Keratinocyte (primary cell): ENCODE data around the gene PAQR3. TPM values are rescaled to one million over a fixed set of nuclear protein-coding genes. Genes with fewer than 3 reads are reported as not detected.

Source experiments
- DNase-seq: peaks from one replicate; pipeline ENCODE4 v3.0.0-alpha.2; 2011; ENCODE audit warnings: low read depth, missing footprints, low spot score
- FAIRE-seq: peaks from 2 replicates; lab custom pipeline; 2011; peaks lifted over from hg19 to GRCh38; lab: Jason Lieb, UNC
- H2AFZ ChIP-seq: 2 replicates; pipeline ENCODE4 v1.6.0; 2012; ENCODE audit warnings: low read length, control low read depth, inconsistent platforms; ENCODE audit not compliant: control insufficient read depth
- H3K27ac ChIP-seq: 2 replicates; pipeline ENCODE4 v1.5.1; 2011; ENCODE audit warnings: low read length; ENCODE audit not compliant: control insufficient read depth, insufficient read depth
- H3K27me3 ChIP-seq: 3 replicates; pipeline ENCODE4 v1.6.0; 2011; ENCODE audit warnings: low read length; ENCODE audit not compliant: control insufficient read depth, insufficient read depth; ENCODE audit errors: extremely low read depth
- H3K36me3 ChIP-seq, 2 experiments: 2 replicates in 1 of 2; 3 replicates in 1 of 2; pipeline ENCODE4 v1.5.1; 2011; ENCODE audit warnings: low read length in 2 of 2, mild to moderate bottlenecking in 1 of 2; ENCODE audit not compliant: control insufficient read depth in 2 of 2, insufficient read depth in 2 of 2; ENCODE audit errors: extremely low read depth in 1 of 2
- H3K4me1 ChIP-seq: 3 replicates; pipeline ENCODE4 v1.5.1; 2011; ENCODE audit warnings: low read length; ENCODE audit not compliant: control insufficient read depth, insufficient read depth; ENCODE audit errors: extremely low read depth
- H3K4me2 ChIP-seq: 3 replicates; pipeline ENCODE4 v1.6.0; 2011; ENCODE audit warnings: low read depth, low read length; ENCODE audit not compliant: control insufficient read depth, insufficient read depth; ENCODE audit errors: extremely low read depth
- H3K4me3 ChIP-seq, 3 experiments: fragments of 200-600 bp in 1 of 3; sonication (generic) in 1 of 3; 2 replicates in 2 of 3; 3 replicates in 1 of 3; pipeline ENCODE4 v1.5.1; 2011 to 2016; ENCODE audit warnings: low read length in 3 of 3, mild to moderate bottlenecking in 3 of 3, control low read depth in 2 of 3, inconsistent platforms in 1 of 3, low read depth in 1 of 3, mixed read lengths in 1 of 3, mixed run types in 1 of 3, moderate library complexity in 1 of 3; ENCODE audit not compliant: control insufficient read depth in 2 of 3, insufficient read depth in 2 of 3; ENCODE audit errors: extremely low read depth in 1 of 3
- H3K79me2 ChIP-seq: 2 replicates; pipeline ENCODE4 v1.6.0; 2012; ENCODE audit warnings: low read length; ENCODE audit not compliant: control insufficient read depth, insufficient read depth
- H3K9ac ChIP-seq: 3 replicates; pipeline ENCODE4 v1.6.0; 2011; ENCODE audit warnings: low read length; ENCODE audit not compliant: control insufficient read depth, insufficient read depth; ENCODE audit errors: extremely low read depth
- H3K9me1 ChIP-seq: 3 replicates; pipeline ENCODE4 v1.6.0; 2011; ENCODE audit warnings: low read length; ENCODE audit not compliant: control insufficient read depth, insufficient read depth; ENCODE audit errors: extremely low read depth
- H3K9me3 ChIP-seq: 2 replicates; pipeline ENCODE4 v1.5.1; 2012; ENCODE audit warnings: low read depth, low read length; ENCODE audit not compliant: control insufficient read depth
- H4K20me1 ChIP-seq: 3 replicates; pipeline ENCODE4 v1.6.0; 2011; ENCODE audit warnings: low read length; ENCODE audit not compliant: control insufficient read depth, insufficient read depth; ENCODE audit errors: extremely low read depth
- EZH2 ChIP-seq: IDR thresholded peaks from one replicate; pipeline ENCODE4 v1.6.1; 2012; ENCODE audit warnings: inconsistent platforms, mild to moderate bottlenecking, low read length, moderate library complexity
- dilution Hi-C: fragments of 300-500 bp; cut with MboI; formaldehyde crosslinking; loops from one replicate; pipeline ENCODE4 v1.7.0; 2020; ENCODE audit warnings: low sequenced_read_pairs; ENCODE audit not compliant: extremely low pct_ligation_motif_present
- polyA plus RNA-seq, 5 experiments: library from polyadenylated mRNA; depleted of rRNA in 3 of 5; stranded (reverse) in 3 of 5; stranded (forward) in 1 of 5; unstranded in 1 of 5; fragments of >200 nt; gene quantifications; 1 replicate in 1 of 5; 2 replicates in 3 of 5; 3 replicates in 1 of 5; pipeline versions ENCODE4 v1.2.1 to v1.2.3, GENCODE V29; 2011 to 2012; ENCODE audit warnings: missing spikeins in 2 of 5, low read depth in 1 of 5, low replicate concordance in 1 of 5
- TF ChIP-seq, protein P1 (sequence below), 3 experiments: IDR thresholded peaks in 1 of 3; conservative IDR thresholded peaks in 1 of 3; optimal IDR thresholded peaks in 1 of 3; 2 replicates in 2 of 3; 3 replicates in 1 of 3; pipeline versions ENCODE3 to v1.5.1; 2011; ENCODE audit warnings: low read length in 3 of 3, mild to moderate bottlenecking in 3 of 3, moderate library complexity in 2 of 3, control low read depth in 1 of 3, inconsistent platforms in 1 of 3; ENCODE audit not compliant: insufficient read depth in 2 of 3; ENCODE audit errors: extremely low read depth in 1 of 3

Gene PAQR3
- polyA plus RNA-seq, 1 donor (not counting 4 experiments of a cell fraction or from before 2014, with no cell fraction given), result 31.0 TPM

DNA sequence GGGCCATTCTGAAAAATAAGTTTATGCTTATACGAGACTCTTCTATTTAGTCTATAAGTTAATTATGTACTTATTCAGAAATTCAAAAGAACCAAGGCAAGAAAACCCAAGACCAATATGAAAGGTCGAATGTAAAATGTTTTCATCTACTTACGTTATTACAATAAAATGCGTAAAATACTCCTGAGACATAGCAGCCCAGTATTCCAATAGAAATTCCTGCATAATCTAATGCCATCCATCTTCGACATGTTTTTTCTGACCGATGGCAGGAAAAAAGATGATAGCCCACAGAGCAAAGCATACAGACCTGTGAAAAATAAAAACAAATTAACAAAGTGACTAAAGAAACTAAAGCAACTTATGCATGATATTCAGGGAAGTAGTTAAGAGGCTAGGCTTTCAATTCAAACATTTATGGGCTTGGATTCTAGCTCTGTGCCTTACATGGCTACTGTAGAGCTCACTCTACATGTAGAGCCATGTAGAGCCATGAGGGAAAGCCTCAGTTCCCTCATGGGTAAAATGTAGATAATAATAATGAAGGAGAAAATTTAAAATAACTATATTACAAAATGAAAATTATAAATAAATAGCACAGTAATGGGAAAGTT lies 9.1 kb downstream of the PAQR3 start:
- Histone ChIP-seq H3K4me1 (no peaks in the 10 kb centered on the region), H3K27ac (no peak overlapping the region), H3K79me2 (no peaks in the 10 kb centered on the region), H3K4me3 (no peak overlapping the region), H3K4me2 (no peak overlapping the region), H3K27me3 (no peaks in the 10 kb centered on the region), H4K20me1 (no peaks in the 10 kb centered on the region), H3K9me1 (no peaks in the 10 kb centered on the region), H3K9me3 (no peaks in the 10 kb centered on the region), H3K9ac (no peak overlapping the region), H2AFZ (no peak overlapping the region), H3K36me3 (peaks cover 0 to 7% of the 10 kb centered on the region in 2 experiments)
- no peak for DNase-seq
- dilution Hi-C loops, result no loop called here
- FAIRE-seq, result no peak
- TF ChIP-seq, protein P1, sequence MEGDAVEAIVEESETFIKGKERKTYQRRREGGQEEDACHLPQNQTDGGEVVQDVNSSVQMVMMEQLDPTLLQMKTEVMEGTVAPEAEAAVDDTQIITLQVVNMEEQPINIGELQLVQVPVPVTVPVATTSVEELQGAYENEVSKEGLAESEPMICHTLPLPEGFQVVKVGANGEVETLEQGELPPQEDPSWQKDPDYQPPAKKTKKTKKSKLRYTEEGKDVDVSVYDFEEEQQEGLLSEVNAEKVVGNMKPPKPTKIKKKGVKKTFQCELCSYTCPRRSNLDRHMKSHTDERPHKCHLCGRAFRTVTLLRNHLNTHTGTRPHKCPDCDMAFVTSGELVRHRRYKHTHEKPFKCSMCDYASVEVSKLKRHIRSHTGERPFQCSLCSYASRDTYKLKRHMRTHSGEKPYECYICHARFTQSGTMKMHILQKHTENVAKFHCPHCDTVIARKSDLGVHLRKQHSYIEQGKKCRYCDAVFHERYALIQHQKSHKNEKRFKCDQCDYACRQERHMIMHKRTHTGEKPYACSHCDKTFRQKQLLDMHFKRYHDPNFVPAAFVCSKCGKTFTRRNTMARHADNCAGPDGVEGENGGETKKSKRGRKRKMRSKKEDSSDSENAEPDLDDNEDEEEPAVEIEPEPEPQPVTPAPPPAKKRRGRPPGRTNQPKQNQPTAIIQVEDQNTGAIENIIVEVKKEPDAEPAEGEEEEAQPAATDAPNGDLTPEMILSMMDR (optimal IDR thresholded peaks at IDR 0.05 in 1 of 3, IDR thresholded peaks at IDR 0.05 in 1 of 3, conservative IDR thresholded peaks at IDR 0.05 in 1 of 3; ENCODE audit: extremely low read depth in 1 of 3, insufficient read depth in 2 of 3, low read length in 3 of 3), result no peak
- no peak for TF ChIP-seq EZH2

DNA sequence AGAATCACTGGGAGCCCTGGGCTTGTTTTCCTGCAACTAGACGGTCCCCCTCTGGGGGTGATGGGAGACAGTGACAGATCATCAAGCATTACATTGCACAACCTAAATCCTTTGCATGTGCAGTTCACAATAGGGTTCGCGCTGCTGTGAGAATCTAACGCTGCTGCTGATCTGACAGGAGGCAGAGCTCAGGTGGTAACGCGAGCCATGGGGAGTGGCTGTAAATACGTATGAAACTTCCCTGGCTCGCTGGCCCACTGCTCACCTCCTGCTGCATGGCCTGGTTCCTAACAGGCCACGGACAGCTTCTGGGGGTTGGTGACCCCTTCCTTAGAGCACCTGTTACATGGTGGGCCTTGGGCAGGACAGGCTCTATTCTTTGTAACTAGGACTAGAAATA lies 10.4 kb downstream of the PAQR3 start:
- no peaks in the 10 kb centered on the region for H3K9me1 ChIP-seq
- H2AFZ ChIP-seq, result no peak overlapping the region
- peaks cover 0 to 5% of the 10 kb centered on the region in 2 experiments for H3K36me3 ChIP-seq
- no peaks in the 10 kb centered on the region for H3K27me3 ChIP-seq
- H3K4me3 ChIP-seq, result no peak overlapping the region
- DNase-seq (no peak), FAIRE-seq (no peak)
- H3K9ac ChIP-seq, result no peak overlapping the region
- no peaks in the 10 kb centered on the region for H3K4me1 ChIP-seq
- no peaks in the 10 kb centered on the region for H3K79me2 ChIP-seq
- dilution Hi-C loops, result no loop called here
- H3K9me3 ChIP-seq, result no peaks in the 10 kb centered on the region
- H4K20me1 ChIP-seq, result no peaks in the 10 kb centered on the region
- no peak overlapping the region for H3K4me2 ChIP-seq
- no peak overlapping the region for H3K27ac ChIP-seq
- TF ChIP-seq, protein P1 (optimal IDR thresholded peaks at IDR 0.05 in 1 of 3, IDR thresholded peaks at IDR 0.05 in 1 of 3, conservative IDR thresholded peaks at IDR 0.05 in 1 of 3; ENCODE audit: extremely low read depth in 1 of 3, insufficient read depth in 2 of 3, low read length in 3 of 3), result no peak
- TF ChIP-seq EZH2, result no peak
